ENCODE measurements around the gene GSTP1. TPM values are rescaled to one million over a fixed set of nuclear protein-coding genes. Genes with fewer than 3 reads are reported as not detected.
"Not testable (repeated sequence)": the region's sequence is repeated elsewhere in the genome, so short reads cannot be mapped to it uniquely, and the experiment has no call there.

The GSTP1 gene
- polyA plus RNA-seq, 1 donor (not counting 4 experiments of a cell fraction or from before 2014, with no cell fraction given), result 1,575 TPM

- no peaks in the 10 kb centered on the region for H3K9me3 ChIP-seq (ENCODE audit: control insufficient read depth, low read depth, low read length)
- no peak overlapping the region for H3K4me3 ChIP-seq (ENCODE audit: control insufficient read depth in 2 of 3, extremely low read depth in 1 of 3, insufficient read depth in 2 of 3, low read depth in 1 of 3, low read length in 3 of 3)
- no peak overlapping the region for H2AFZ ChIP-seq (ENCODE audit: control insufficient read depth, low read length)
- H3K27ac ChIP-seq (ENCODE audit: control insufficient read depth, insufficient read depth, low read length), result no peak overlapping the region
- dilution Hi-C loops (cut with MboI; ENCODE audit: extremely low pct_ligation_motif_present, low sequenced_read_pairs), result no loop called here
- no peaks in the 10 kb centered on the region for H4K20me1 ChIP-seq (ENCODE audit: control insufficient read depth, extremely low read depth, insufficient read depth, low read length)
- H3K4me1 ChIP-seq (ENCODE audit: control insufficient read depth, extremely low read depth, insufficient read depth, low read length), result peaks cover 13% of the 10 kb centered on the region
- H3K4me2 ChIP-seq (ENCODE audit: control insufficient read depth, extremely low read depth, insufficient read depth, low read depth, low read length), result no peak overlapping the region
- H3K27me3 ChIP-seq (ENCODE audit: control insufficient read depth, extremely low read depth, insufficient read depth, low read length), result no peaks in the 10 kb centered on the region
- FAIRE-seq, result no peak
- H3K9me1 ChIP-seq (ENCODE audit: control insufficient read depth, extremely low read depth, insufficient read depth, low read length), result no peaks in the 10 kb centered on the region
- H3K79me2 ChIP-seq (ENCODE audit: control insufficient read depth, insufficient read depth, low read length), result no peaks in the 10 kb centered on the region
- H3K9ac ChIP-seq (ENCODE audit: control insufficient read depth, extremely low read depth, insufficient read depth, low read length), result no peak overlapping the region
- TF ChIP-seq EZH2 (IDR thresholded peaks at IDR 0.05; ENCODE audit: low read length) (no peak), CTCF (optimal IDR thresholded peaks at IDR 0.05 in 1 of 3, IDR thresholded peaks at IDR 0.05 in 1 of 3, conservative IDR thresholded peaks at IDR 0.05 in 1 of 3; ENCODE audit: extremely low read depth in 1 of 3, insufficient read depth in 2 of 3, low read length in 3 of 3) (no peak)
- DNase-seq (ENCODE audit: low read depth, low spot score), result no peak
- no peaks in the 10 kb centered on the region for H3K36me3 ChIP-seq (ENCODE audit: control insufficient read depth in 2 of 2, extremely low read depth in 1 of 2, insufficient read depth in 2 of 2, low read length in 2 of 2)
Observed at GRCh38 chr11:67594480-67594879, 10.9 kb downstream of the GSTP1 start.

- Histone ChIP-seq H3K27ac (ENCODE audit: control insufficient read depth, insufficient read depth, low read length) (no peak overlapping the region), H3K4me3 (ENCODE audit: control insufficient read depth in 2 of 3, extremely low read depth in 1 of 3, insufficient read depth in 2 of 3, low read depth in 1 of 3, low read length in 3 of 3) (no peak overlapping the region), H3K4me2 (ENCODE audit: control insufficient read depth, extremely low read depth, insufficient read depth, low read depth, low read length) (no peak overlapping the region), H2AFZ (ENCODE audit: control insufficient read depth, low read length) (no peak overlapping the region), H4K20me1 (ENCODE audit: control insufficient read depth, extremely low read depth, insufficient read depth, low read length) (no peaks in the 10 kb centered on the region), H3K79me2 (ENCODE audit: control insufficient read depth, insufficient read depth, low read length) (no peaks in the 10 kb centered on the region), H3K4me1 (ENCODE audit: control insufficient read depth, extremely low read depth, insufficient read depth, low read length) (peaks cover 13% of the 10 kb centered on the region), H3K27me3 (ENCODE audit: control insufficient read depth, extremely low read depth, insufficient read depth, low read length) (no peaks in the 10 kb centered on the region), H3K9me3 (ENCODE audit: control insufficient read depth, low read depth, low read length) (no peaks in the 10 kb centered on the region), H3K36me3 (ENCODE audit: control insufficient read depth in 2 of 2, extremely low read depth in 1 of 2, insufficient read depth in 2 of 2, low read length in 2 of 2) (no peaks in the 10 kb centered on the region), H3K9me1 (ENCODE audit: control insufficient read depth, extremely low read depth, insufficient read depth, low read length) (no peaks in the 10 kb centered on the region), H3K9ac (ENCODE audit: control insufficient read depth, extremely low read depth, insufficient read depth, low read length) (no peak overlapping the region)
- no peak for DNase-seq (ENCODE audit: low read depth, low spot score)
- no peak for TF ChIP-seq CTCF (optimal IDR thresholded peaks at IDR 0.05 in 1 of 3, IDR thresholded peaks at IDR 0.05 in 1 of 3, conservative IDR thresholded peaks at IDR 0.05 in 1 of 3; ENCODE audit: extremely low read depth in 1 of 3, insufficient read depth in 2 of 3, low read length in 3 of 3)
- TF ChIP-seq EZH2 (IDR thresholded peaks at IDR 0.05; ENCODE audit: low read length), result no peak
- FAIRE-seq, result no peak
- dilution Hi-C loops (cut with MboI; ENCODE audit: extremely low pct_ligation_motif_present, low sequenced_read_pairs), result no loop called here
Observed at GRCh38 chr11:67596753-67597300, 13.2 kb downstream of the GSTP1 start.

GRCh38 chr11:67597458-67597857, 13.8 kb downstream of the GSTP1 start:
- H3K4me2 ChIP-seq (ENCODE audit: control insufficient read depth, extremely low read depth, insufficient read depth, low read depth, low read length); H3K27me3 ChIP-seq (ENCODE audit: control insufficient read depth, extremely low read depth, insufficient read depth, low read length); H3K79me2 ChIP-seq (ENCODE audit: control insufficient read depth, insufficient read depth, low read length); H3K4me3 ChIP-seq (ENCODE audit: control insufficient read depth in 2 of 3, extremely low read depth in 1 of 3, insufficient read depth in 2 of 3, low read depth in 1 of 3, low read length in 3 of 3); H2AFZ ChIP-seq (ENCODE audit: control insufficient read depth, low read length); H3K9ac ChIP-seq (ENCODE audit: control insufficient read depth, extremely low read depth, insufficient read depth, low read length); H3K36me3 ChIP-seq (ENCODE audit: control insufficient read depth in 2 of 2, extremely low read depth in 1 of 2, insufficient read depth in 2 of 2, low read length in 2 of 2); dilution Hi-C loops (cut with MboI; ENCODE audit: extremely low pct_ligation_motif_present, low sequenced_read_pairs); H3K9me1 ChIP-seq (ENCODE audit: control insufficient read depth, extremely low read depth, insufficient read depth, low read length); DNase-seq (ENCODE audit: low read depth, low spot score); H4K20me1 ChIP-seq (ENCODE audit: control insufficient read depth, extremely low read depth, insufficient read depth, low read length); FAIRE-seq; H3K9me3 ChIP-seq (ENCODE audit: control insufficient read depth, low read depth, low read length); H3K27ac ChIP-seq (ENCODE audit: control insufficient read depth, insufficient read depth, low read length): not testable (repeated sequence)
- H3K4me1 ChIP-seq (ENCODE audit: control insufficient read depth, extremely low read depth, insufficient read depth, low read length), result peaks cover 13% of the 10 kb centered on the region

GRCh38 chr11:67597963-67598362, 14.4 kb downstream of the GSTP1 start:
- H3K4me3 ChIP-seq (ENCODE audit: control insufficient read depth in 2 of 3, extremely low read depth in 1 of 3, insufficient read depth in 2 of 3, low read depth in 1 of 3, low read length in 3 of 3); H3K4me2 ChIP-seq (ENCODE audit: control insufficient read depth, extremely low read depth, insufficient read depth, low read depth, low read length); H3K27ac ChIP-seq (ENCODE audit: control insufficient read depth, insufficient read depth, low read length); H3K9me1 ChIP-seq (ENCODE audit: control insufficient read depth, extremely low read depth, insufficient read depth, low read length); DNase-seq (ENCODE audit: low read depth, low spot score); H4K20me1 ChIP-seq (ENCODE audit: control insufficient read depth, extremely low read depth, insufficient read depth, low read length); H3K4me1 ChIP-seq (ENCODE audit: control insufficient read depth, extremely low read depth, insufficient read depth, low read length); FAIRE-seq; H3K36me3 ChIP-seq (ENCODE audit: control insufficient read depth in 2 of 2, extremely low read depth in 1 of 2, insufficient read depth in 2 of 2, low read length in 2 of 2); dilution Hi-C loops (cut with MboI; ENCODE audit: extremely low pct_ligation_motif_present, low sequenced_read_pairs); H3K79me2 ChIP-seq (ENCODE audit: control insufficient read depth, insufficient read depth, low read length); H3K27me3 ChIP-seq (ENCODE audit: control insufficient read depth, extremely low read depth, insufficient read depth, low read length); H3K9ac ChIP-seq (ENCODE audit: control insufficient read depth, extremely low read depth, insufficient read depth, low read length); H2AFZ ChIP-seq (ENCODE audit: control insufficient read depth, low read length); H3K9me3 ChIP-seq (ENCODE audit: control insufficient read depth, low read depth, low read length): not testable (repeated sequence)

All from keratinocyte (primary cell).